Neural progenitor cell (in vitro differentiated cells): ENCODE data around the gene MSANTD1.

ENCODE experiments used
- CTCF ChIP-seq: fragments of 200-600 bp; sonication (generic); IDR thresholded peaks from 2 replicates; pipeline ENCODE4 v1.5.1; 2017; ENCODE audit warnings: antibody characterized with exemption, mild to moderate bottlenecking
- EZH2 ChIP-seq: fragments of 200-600 bp; sonication (generic); IDR thresholded peaks from 2 replicates; pipeline ENCODE4 v1.6.1; 2017; ENCODE audit warnings: antibody characterized with exemption, mild to moderate bottlenecking, moderate library complexity
- EZH2phosphoT487 ChIP-seq: fragments of 200-600 bp; sonication (generic); IDR thresholded peaks from 2 replicates; pipeline ENCODE4 v1.6.1; 2017; ENCODE audit warnings: antibody characterized with exemption

- TF ChIP-seq CTCF (no peak), EZH2 (no peak), EZH2phosphoT487 (no peak)
Measured at GRCh38 chr4:3244747-3245146, 4.2 kb upstream of the MSANTD1 start.
